ENCODE data around the gene LCORL. TPM values are rescaled to one million over a fixed set of nuclear protein-coding genes. Genes with fewer than 3 reads are reported as not detected.

Gene LCORL
- total RNA-seq, 3 donors from 2014 or later (not counting 1 experiment from before 2014, with no cell fraction given), result 19.9 to 28.4 (median 26.4) TPM

GRCh38 chr4:17945303-17945702 lies 76.3 kb downstream of the LCORL start:
- TF ChIP-seq CTCF (IDR thresholded peaks at IDR 0.05), result no peak
- no peak overlapping the region for H3K27ac Mint-ChIP-seq
- H3K36me3 Mint-ChIP-seq, result no peaks in the 10 kb centered on the region
- H3K27me3 ChIP-seq (ENCODE audit: control insufficient read depth, insufficient read depth, low read length), result no peaks in the 10 kb centered on the region
- DNase-seq (no peak), ATAC-seq (no peak)
- no CpG with 5 or more reads among the region's 2 CpGs for WGBS (ENCODE audit: insufficient coverage)
- no peaks in the 10 kb centered on the region for H3K9me3 ChIP-seq (ENCODE audit: control insufficient read depth, insufficient read depth, low read length)
- H3K27ac ChIP-seq (ENCODE audit: low read length), result no peak overlapping the region
- H3K27me3 Mint-ChIP-seq (ENCODE audit: low read depth in 2 of 2), result no peaks in the 10 kb centered on the region
- intact Hi-C loops (cut with micrococcal nuclease), result no loop called here
- H3K4me1 Mint-ChIP-seq, result peaks cover 20% of the 10 kb centered on the region in 2 donors
- H3K4me1 ChIP-seq (ENCODE audit: control insufficient read depth, insufficient read depth, low read length), result no peaks in the 10 kb centered on the region
- H3K9me3 Mint-ChIP-seq, result no peaks in the 10 kb centered on the region
- H3K36me3 ChIP-seq (ENCODE audit: control insufficient read depth, insufficient read depth, low read length), result no peaks in the 10 kb centered on the region
- no peak overlapping the region for H3K4me3 Mint-ChIP-seq
- no peak overlapping the region for H3K4me3 ChIP-seq (ENCODE audit: low read length)

GRCh38 chr4:17941731-17942130 lies 79.8 kb downstream of the LCORL start:
- Mint-ChIP-seq H3K27me3 (ENCODE audit: low read depth in 2 of 2) (no peaks in the 10 kb centered on the region), H3K9me3 (no peaks in the 10 kb centered on the region), H3K4me1 (peaks cover 10 to 15% of the 10 kb centered on the region in 2 donors), H3K36me3 (no peaks in the 10 kb centered on the region), H3K4me3 (no peak overlapping the region), H3K27ac (no peak overlapping the region)
- intact Hi-C loops (cut with micrococcal nuclease), result no loop called here
- DNase-seq (no peak), ATAC-seq (no peak)
- Histone ChIP-seq H3K27ac (ENCODE audit: low read length) (no peak overlapping the region), H3K9me3 (ENCODE audit: control insufficient read depth, insufficient read depth, low read length) (no peaks in the 10 kb centered on the region), H3K36me3 (ENCODE audit: control insufficient read depth, insufficient read depth, low read length) (no peaks in the 10 kb centered on the region), H3K4me1 (ENCODE audit: control insufficient read depth, insufficient read depth, low read length) (no peaks in the 10 kb centered on the region), H3K27me3 (ENCODE audit: control insufficient read depth, insufficient read depth, low read length) (no peaks in the 10 kb centered on the region), H3K4me3 (ENCODE audit: low read length) (no peak overlapping the region)
- no peak for TF ChIP-seq CTCF (IDR thresholded peaks at IDR 0.05)

- Mint-ChIP-seq H3K27ac (no peak overlapping the region), H3K36me3 (peaks cover 1% of the 10 kb centered on the region), H3K4me3 (no peak overlapping the region), H3K9me3 (peaks cover 2% of the 10 kb centered on the region in 2 donors), H3K27me3 (ENCODE audit: low read depth in 2 of 2) (no peaks in the 10 kb centered on the region), H3K4me1 (peaks cover 15% of the 10 kb centered on the region in 2 donors)
- no peak overlapping the region for H3K27ac ChIP-seq (ENCODE audit: low read length)
- intact Hi-C loops (cut with micrococcal nuclease), result no loop called here
- ATAC-seq (no peak), DNase-seq (no peak)
- WGBS (ENCODE audit: insufficient coverage), result 68% methylated on average over 2 of the region's 2 CpGs
- no peak for TF ChIP-seq CTCF (IDR thresholded peaks at IDR 0.05)
- H3K4me3 ChIP-seq (ENCODE audit: low read length), result no peak overlapping the region
- no peaks in the 10 kb centered on the region for H3K36me3 ChIP-seq (ENCODE audit: control insufficient read depth, insufficient read depth, low read length)
- H3K27me3 ChIP-seq (ENCODE audit: control insufficient read depth, insufficient read depth, low read length), result no peaks in the 10 kb centered on the region
- no peaks in the 10 kb centered on the region for H3K4me1 ChIP-seq (ENCODE audit: control insufficient read depth, insufficient read depth, low read length)
- H3K9me3 ChIP-seq (ENCODE audit: control insufficient read depth, insufficient read depth, low read length), result no peaks in the 10 kb centered on the region
These were observed 82.5 kb downstream of the LCORL start for GRCh38 chr4:17939054-17939453.

GRCh38 chr4:17934286-17934685 lies 87.3 kb downstream of the LCORL start:
- TF ChIP-seq CTCF (IDR thresholded peaks at IDR 0.05), result no peak
- Histone ChIP-seq H3K27me3 (ENCODE audit: control insufficient read depth, insufficient read depth, low read length) (no peaks in the 10 kb centered on the region), H3K36me3 (ENCODE audit: control insufficient read depth, insufficient read depth, low read length) (no peaks in the 10 kb centered on the region), H3K9me3 (ENCODE audit: control insufficient read depth, insufficient read depth, low read length) (no peaks in the 10 kb centered on the region), H3K27ac (ENCODE audit: low read length) (no peak overlapping the region), H3K4me3 (ENCODE audit: low read length) (no peak overlapping the region), H3K4me1 (ENCODE audit: control insufficient read depth, insufficient read depth, low read length) (no peaks in the 10 kb centered on the region)
- Mint-ChIP-seq H3K27ac (no peak overlapping the region), H3K4me3 (no peak overlapping the region), H3K27me3 (ENCODE audit: low read depth in 2 of 2) (no peaks in the 10 kb centered on the region), H3K36me3 (peaks cover 13% of the 10 kb centered on the region), H3K9me3 (peaks cover 5 to 8% of the 10 kb centered on the region in 2 donors), H3K4me1 (peaks cover 4 to 5% of the 10 kb centered on the region in 2 donors)
- intact Hi-C loops (cut with micrococcal nuclease), result no loop called here
- DNase-seq, result no peak
- ATAC-seq, result no peak
